Urothelium cell line (cell line): ENCODE results near the gene DOCK1.
"Not testable (repeated sequence)": the region's sequence is repeated elsewhere in the genome, so short reads cannot be mapped to it uniquely, and the experiment has no call there.

Source experiments
- DNase-seq: peaks from one replicate; pipeline ENCODE4 v3.0.0; 2011; ENCODE audit warnings: low spot score, mixed read lengths
- FAIRE-seq: peaks from 2 replicates; lab custom pipeline; 2011; peaks lifted over from hg19 to GRCh38; lab: Jason Lieb, UNC

Gene DOCK1

DNA sequence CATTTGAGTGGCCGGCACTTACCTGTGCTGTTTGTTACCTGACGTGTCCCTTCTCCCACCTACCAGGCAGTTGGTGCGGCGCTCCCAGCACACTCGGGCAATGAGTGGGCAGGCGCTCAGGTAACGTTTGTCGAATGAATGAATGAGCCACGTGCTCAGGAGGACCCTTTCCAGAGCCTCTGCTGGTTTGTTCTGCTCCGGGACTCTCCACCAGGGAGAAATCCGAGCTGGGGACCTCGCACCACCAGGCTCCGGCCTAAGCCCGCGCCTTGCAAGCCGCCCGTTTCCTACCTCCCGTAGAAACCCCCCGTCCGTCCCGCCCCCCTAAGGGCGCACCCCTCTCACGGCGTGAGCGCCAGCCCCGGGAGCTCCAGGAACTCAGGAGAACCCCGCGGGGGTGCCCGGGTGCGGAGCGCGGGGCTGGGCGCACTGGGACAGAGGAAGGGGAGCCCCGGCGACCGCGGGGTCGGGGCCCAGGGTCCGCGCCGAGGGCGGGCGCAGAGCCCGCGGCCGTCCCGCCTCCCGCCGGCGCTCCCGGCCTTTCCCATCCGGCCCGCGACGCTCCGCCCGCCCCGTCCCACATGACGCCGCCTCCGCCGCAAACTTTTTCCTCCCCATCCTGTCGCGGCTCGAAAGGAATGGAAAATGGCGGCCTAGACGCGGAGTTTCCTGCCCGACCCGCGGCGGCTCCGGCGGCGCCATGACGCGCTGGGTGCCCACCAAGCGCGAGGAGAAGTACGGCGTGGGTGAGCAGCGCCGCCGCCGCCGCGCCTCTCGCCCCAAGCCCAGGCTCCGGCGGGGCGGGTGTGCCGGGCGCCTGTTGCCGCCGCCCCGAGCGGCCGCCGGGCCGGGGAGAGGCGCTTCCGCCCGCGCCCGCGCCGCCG, at the start of gene DOCK1:
Gene DOCK1 (plus strand): TSS at position 611 of the 884 bp plus-strand sequence. CDS start 90 bp downstream, at position 701.
- FAIRE-seq (no peak), DNase-seq (peak; percentile 86)

DNA sequence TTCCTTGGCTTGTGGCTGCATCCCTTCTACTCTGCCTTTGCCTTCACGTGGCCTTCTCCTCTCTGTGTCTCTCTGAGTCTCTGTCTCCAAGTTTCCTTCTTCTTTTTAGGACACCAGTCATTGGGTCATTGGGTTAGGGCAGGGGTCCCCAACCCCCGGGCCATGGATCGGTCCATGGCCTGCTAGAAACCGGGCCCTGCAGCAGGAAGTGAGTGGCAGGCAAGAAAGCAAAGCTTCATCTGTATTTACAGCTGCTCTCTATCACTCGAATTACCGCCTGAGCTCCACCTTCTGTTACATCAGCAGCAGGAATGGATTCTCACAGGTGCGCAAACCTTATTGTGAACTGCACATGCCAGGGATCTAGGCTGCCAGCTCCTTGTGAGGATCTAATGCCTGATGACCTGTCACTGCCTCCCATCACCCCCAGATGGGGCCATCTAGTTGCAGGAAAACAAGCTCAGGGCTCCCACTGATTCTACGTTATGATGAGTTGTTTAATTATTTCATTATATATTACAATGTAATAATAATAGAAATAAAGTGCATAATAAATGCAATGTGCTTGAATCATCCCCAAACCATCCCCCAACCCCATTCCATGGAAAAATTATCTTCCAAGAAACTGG, 47.9 kb upstream of the DOCK1 start:
- FAIRE-seq (no peak), DNase-seq (no peak)

DNA sequence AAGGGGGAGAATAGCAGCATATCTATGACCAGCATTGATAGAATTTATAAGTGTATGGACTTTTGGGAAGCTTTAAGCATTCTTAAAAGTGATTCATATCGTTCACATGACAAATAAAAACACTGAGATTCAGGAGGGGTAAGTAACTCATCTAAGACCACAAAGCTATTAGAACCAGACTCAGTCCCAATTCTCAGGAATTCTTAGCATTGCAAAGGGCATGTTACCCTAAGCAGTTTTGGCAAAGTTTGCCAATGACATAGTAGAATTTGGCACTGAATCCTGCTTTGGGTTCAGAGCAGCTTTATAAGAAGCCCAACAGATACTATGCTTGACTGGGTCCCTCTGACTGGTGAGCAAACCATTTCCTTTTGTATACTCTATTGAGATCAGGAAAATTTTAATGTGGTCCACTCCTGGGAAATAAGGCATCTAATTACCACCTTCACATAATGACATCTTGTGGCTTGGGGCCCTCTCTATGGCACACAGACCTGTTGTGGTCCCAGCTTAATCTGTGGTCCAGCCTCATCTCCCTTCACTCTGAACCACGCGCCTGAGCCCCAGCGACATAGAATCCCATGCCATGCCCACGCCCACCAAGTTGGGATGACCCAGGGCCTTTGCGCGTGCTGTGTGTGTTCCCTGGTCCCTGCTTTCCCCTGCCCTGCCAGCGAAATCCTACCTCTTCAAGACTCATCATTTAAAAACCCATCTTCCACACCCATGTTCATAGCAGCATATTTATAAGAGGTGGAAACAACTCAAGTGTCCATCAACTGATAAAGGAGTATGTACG, 37.5 kb upstream of the DOCK1 start:
- peak; percentile 11 for DNase-seq
- no peak for FAIRE-seq

DNA sequence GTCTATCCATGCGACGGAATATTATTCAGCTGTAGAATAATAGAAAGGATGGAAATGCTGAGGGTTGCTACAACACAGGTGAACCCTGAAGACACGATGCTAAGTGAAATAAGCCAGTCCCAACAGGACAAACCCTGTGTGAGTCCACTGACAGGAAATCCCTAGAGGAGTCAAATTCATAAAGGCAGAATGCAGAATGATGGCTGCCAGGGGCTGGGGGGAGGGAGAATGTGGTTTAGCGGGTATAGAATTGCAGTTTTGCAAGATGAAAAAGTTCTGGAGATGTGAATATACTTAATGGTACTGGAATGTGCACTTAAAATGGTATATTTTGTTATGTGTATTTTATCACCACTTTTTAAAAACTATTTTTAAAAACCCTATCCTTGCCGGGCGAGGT, 36.9 kb upstream of the DOCK1 start:
- DNase-seq, result no peak
- no peak for FAIRE-seq

DNA sequence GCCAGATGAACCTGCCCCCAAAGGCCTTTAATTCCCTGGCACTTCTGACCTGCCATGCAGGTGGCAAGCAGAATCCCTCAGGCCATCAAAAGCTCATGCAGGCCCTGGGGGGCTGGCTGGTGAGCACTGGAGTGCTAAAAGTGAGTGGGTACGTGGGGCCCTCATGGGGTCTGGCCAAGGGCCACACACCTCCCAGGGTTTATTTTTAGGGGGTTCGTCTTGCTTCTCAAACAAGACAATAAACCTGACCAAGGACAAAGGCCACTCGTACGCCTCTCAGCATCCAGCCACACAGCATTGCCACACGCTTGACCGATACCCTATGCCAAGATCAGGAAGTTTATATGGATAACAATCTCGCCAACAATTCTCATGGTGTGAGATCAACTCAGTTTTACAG, 33.1 kb upstream of the DOCK1 start:
- FAIRE-seq (no peak), DNase-seq (no peak)

DNA sequence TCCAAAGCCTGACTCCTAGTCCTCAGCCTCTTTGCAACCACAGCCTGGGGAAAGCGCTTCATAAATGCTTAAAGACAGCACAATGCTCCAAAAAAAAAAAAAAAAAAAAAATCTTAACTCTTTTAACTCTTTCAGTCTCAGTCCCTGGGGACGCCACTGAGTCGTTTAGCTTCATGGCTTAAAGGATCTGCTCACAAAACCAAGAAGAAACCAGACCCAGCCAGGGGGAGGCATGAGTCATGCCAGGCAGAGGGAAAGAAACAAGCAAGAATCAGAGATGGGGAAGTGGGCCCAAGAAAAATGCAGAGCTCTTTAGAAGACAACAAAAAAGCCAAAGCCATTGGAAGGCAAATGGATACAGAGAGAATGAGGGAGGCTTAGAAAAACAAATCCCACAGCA, 32.5 kb upstream of the DOCK1 start:
- peak; percentile 45 for DNase-seq
- FAIRE-seq, result no peak

DNA sequence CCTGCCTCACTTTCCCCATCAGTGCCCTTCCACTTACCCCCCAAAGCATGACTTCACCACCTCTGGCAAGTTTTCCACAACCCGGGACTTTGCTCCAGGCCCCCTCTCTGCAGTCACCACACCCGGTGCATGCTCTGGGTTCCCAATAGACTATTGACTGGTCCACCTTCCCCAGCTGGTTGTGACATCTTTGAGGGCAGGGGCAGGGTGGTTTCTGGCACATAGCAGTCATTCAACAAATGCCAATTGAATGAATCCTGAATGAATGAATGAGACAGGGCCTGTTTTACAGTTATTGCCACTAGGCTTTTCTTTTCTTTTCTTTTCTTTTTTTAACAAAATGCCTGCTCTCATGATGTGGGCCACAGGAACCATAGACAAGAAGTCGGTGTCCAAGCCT, 28.8 kb upstream of the DOCK1 start:
- no peak for FAIRE-seq
- no peak for DNase-seq

DNA sequence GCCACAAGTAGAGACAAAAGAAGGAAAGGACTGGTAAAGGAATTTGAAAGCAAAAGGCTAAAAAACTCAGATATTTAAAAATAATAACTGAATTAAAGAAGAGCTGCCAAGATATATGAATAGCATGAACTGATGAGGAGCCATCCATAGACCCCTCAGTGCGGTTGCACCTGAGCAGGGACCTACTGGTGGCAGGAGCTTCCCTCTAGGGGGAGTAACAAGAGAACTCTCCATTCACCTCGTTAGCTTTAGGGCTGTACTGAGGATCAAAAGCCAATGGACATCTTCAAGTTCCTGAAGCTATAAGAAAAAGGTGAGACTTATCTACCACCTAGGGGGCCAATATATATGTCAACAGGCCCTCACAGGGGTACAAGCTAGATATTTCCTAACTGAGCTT, 27.8 kb upstream of the DOCK1 start:
- DNase-seq (no peak), FAIRE-seq (no peak)

DNA sequence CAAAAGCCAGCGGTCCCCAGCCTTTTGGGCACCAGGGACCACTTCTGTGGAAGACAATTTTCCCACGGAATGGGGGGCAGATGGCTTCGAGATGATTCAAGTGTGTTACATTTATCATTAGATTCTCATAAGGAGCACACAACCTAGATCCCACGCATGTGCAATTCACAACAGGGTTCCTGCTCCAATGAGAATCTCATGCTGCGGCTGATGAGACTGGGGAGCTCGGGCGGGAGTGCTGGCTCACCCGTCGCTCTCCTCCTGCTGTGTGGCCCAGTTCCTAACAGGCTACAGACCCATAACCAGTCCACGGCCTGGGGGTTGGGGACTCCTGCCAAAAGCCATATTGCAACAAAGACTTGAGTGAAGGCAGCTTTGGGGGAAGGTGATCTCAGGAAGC, 26.6 kb upstream of the DOCK1 start:
- no peak for FAIRE-seq
- no peak for DNase-seq

DNA sequence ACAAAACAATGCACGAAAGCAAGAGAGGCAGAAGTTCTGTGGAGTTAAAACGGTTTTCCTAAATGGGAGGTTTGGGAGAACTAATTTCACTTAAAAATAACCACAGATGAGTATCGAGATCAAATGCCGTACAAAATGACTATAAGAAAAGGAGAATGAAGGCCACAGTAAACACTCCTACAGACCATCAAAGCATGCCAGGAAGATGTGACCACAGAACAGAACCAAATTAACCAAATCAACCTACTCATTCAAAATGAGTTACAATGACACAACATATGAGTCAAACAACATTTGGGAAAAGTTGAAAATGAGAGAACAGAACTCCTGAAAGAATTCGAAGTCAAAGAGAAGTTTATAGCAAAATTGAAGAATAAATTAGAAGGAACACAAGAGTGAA, 24.3 kb upstream of the DOCK1 start:
- DNase-seq (no peak), FAIRE-seq (no peak)

DNA sequence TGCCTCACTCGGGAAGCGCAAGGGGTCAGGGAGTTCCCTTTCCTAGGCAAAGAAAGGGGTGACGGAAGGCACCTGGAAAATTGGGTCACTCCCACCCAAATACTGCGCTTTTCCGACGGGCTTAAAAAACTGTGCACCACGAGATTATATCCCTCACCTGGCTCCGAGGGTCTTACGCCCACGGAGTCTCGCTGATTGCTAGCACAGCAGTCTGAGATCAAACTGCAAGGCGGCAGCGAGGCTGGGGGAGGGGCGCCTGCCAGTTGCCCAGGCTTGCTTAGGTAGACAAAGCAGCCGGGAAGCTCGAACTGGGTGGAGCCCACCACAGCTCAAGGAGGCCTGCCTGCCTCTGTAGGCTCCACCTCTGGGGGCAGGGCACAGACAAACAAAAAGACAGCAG, 23.2 kb upstream of the DOCK1 start:
- not testable (repeated sequence) for FAIRE-seq, DNase-seq

DNA sequence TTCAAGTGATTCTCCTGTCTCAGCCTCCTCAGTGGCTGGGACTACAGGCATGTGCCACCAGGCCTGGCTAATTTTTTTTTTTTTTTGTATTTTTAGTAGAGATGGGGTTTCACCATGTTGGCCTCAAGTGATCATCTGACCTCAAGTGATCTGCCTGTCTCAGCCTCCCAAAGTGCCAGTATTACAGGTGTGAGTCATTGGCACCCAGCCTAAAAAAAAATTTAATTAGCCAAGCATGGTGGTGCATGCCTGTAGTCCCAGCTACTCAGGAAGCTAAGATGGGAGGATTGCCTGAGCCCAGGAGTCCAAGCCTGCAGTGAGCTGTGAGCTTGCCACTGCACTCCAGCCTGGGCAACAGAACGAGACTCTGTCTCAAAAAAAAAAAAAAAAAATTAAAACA, 16.8 kb upstream of the DOCK1 start:
- not testable (repeated sequence) for FAIRE-seq, DNase-seq

DNA sequence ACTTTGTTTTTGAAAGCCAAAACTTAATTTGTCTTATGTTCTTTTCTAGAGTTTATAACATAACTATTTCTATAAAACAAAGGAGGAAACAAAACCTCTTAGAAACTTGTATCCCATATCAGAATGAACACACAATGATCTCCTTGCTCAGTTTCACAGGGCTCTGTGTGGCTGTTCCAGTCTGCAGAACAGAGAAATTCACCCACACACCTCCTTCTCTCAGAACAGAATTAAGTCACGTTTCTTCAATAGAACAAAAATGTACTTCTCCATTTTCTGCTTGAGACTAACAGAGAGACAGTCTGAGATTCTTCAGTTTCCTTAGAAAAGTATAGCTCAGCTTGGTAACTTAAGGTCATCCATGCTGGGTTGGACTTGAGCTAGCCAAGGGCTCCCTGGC, 15.8 kb upstream of the DOCK1 start:
- FAIRE-seq (no peak), DNase-seq (no peak)

DNA sequence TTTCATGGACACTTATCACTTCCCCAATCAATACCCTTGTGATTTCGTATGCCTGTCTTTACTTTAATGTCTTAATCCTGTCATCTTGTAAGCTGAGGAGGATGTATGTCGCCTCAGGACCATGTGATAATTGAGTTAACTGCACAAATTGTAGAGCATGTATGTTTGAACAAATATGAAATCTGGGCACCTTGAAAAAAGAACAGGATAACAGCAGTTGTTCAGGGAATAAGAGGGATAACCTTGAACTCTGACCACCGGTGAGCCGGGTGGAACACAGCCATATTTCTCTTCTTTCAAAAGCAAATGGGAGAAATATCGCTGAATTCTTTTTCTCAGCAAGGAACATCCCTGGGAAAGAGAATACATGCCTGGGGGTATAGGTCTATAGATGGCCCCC, 14.4 kb upstream of the DOCK1 start:
- not testable (repeated sequence) for FAIRE-seq

DNA sequence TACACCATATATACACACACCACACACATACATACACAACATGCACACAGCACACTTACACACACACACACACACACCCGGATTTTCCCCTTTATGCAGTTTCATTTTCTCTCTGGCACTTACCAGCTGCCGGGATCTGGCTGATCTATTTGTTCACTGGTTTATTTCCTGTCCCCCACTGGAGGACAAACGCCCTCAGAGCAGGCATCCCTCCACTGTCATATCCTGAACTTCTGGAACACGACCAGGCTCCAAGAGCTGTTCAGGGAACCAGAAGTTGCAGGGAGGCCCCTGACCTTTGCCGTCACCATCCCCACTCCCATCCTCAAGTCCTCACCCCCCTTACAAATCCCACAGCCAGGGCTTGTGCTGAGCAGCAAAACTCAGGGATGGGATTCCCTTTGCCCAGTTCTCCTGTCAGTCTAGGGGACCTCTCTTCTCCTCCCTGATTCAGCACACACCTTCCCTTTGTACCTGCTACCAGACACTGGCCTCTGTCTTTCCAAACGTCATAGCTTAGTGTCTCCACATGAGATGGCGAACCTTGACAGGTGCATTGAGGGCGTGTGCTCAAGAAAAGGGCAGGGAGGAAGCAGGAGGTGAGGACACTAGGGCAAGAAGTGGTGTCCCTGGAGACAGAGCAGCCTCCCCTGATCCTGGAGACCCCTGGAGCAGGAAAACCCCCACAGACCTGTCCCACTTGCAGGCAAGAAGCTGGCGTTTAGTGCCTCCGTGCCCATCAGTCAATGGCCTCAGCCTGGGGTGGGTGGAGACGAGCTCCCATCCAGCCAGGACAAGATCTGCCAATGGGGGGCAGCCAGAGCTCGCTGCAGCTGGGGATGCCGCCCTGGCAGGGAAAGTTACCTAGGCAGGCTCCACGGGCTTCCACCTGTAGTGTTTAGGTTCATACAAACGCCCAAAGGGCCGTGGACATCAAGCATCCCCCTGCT, 12.7 kb upstream of the DOCK1 start:
- DNase-seq (no peak), FAIRE-seq (no peak)

More for the DNA sequence above, 14.4 kb upstream of the DOCK1 start:
- DNase-seq, result not testable (repeated sequence)

DNA sequence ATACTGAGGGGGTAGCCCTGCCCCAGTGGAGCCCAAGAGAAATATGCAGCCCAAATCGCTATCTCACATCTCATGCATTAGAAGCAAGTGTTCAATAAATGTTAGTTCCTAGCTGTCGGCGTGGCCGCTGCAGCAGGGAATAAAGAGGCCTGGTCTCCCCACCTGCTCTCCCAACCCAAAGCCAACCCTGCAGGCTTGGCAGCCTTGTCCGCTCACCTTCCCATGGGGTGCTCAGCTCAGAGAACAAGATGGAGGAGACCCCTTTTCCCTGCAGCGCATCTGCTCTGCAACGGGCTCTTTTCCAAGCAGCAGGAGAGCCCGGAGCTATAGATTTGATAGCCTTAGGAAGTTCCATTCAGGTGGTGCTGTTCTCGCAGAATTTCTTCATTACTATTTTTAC, 12.0 kb upstream of the DOCK1 start:
- FAIRE-seq, result no peak
- no peak for DNase-seq

DNA sequence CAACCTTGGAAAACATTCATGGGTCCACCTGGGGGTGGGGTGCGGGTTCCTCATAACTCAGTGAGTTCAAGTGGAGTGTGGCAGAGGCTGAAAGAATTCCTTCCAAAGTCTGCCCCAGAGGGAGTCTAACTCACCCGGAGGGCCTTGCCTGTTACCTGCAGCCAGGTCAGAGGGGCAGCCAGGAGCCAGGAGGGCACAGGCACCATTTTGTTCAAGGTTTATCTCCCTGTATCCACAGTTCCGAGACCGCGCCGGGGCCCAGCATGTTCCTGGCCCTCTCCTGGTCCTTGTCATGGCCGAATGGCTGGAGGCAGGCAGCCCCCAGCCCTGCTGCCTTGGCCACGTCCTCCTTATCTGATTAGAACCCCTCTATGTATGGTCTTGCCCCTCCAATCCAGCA, 11.4 kb upstream of the DOCK1 start:
- no peak for DNase-seq
- FAIRE-seq, result no peak

DNA sequence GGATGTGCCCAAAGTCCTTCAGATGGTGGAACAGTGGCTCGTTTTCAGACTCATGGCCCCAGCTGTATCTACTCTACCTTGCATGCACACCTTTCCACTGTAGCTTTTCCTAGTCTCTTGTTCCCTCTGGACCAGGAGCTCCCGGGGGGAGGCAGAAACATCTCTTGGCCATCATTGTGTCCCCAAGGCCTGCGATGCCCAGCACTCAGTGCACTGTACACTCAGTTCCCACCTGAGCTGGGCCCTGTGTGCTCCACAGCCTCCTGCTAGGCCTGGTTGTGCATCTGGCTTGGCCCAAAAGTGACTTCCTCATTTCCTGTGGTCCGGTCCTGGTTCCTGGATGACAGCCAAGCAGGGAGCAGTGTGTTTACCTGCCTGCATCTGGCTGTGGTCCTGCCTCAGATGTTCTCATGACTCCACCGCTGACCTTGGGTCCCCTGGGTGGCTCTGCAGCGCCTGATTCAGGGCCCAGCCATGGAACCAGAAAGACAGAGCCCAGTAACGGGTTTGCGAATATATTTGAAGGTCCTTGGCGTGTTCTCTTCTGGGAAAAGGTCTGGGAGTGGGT, 9.9 kb upstream of the DOCK1 start:
- DNase-seq, result no peak
- no peak for FAIRE-seq

DNA sequence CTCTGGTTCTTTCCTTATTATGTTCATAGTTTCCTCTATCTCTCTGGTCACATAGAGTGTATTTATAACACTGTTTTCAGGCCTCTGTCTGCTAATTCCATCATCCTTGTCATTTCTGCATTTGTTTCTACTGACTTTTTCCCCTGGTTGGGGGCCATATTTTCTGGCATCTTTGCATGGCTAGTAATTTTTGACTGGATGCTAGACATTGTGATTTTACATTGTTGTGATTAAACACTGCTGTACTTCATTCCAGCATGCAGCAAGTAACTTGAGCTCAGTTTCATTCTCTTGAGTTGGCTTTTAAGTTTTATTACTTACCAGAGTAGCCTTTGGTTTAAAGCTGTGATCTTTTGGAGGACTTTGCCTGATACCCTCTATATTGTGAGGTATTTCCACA, 6.8 kb upstream of the DOCK1 start:
- FAIRE-seq, result no peak
- no peak for DNase-seq

DNA sequence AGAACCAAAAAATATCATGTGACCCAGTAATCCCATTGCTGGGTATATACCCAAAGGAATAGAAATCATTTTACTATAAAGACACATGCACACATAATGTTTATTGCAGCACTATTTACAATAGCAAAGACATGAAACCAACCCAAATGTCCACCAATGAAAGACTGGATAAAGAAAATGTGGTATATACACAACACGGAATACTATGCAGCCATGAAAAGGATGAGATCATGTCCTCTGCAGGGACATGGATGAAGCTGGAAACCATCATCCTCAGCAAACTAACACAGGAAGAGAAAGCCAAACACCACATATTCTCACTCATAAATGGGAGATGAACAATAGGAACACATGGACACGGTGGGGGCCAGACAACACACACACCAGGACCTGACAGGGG, 5.7 kb upstream of the DOCK1 start:
- DNase-seq, FAIRE-seq: not testable (repeated sequence)
